A549 (cell line): ENCODE measurements around the gene ANKRD20A1. TPM values are rescaled to one million over a fixed set of nuclear protein-coding genes. Genes with fewer than 3 reads are reported as not detected.
"Not testable (repeated sequence)": the region's sequence is repeated elsewhere in the genome, so short reads cannot be mapped to it uniquely, and the experiment has no call there.

Source experiments
- ATAC-seq, 2 experiments: fragments of 200-7000 bp in 1 of 2; fragments of >200 bp in 1 of 2; cut with Nextera tagmentation in 1 of 2; cut with Tn5 transposase in 1 of 2; 3 replicates each; pipeline versions ENCODE4 v1.8.0 to v1.9.1; 2018 to 2020; ENCODE audit warnings: mild to moderate bottlenecking in 1 of 2, moderate library complexity in 1 of 2
- CTCF ChIA-PET: fragments of 300-600 bp; sonication (Branson Sonifier 250); formaldehyde crosslinking; extraction: SDS; loops from one replicate; lab custom pipeline; 2021; ENCODE audit warnings: antibody characterized with exemption, inconsistent platforms; lab: Yijun Ruan, JAX
- POLR2A ChIA-PET: fragments of 350-600 bp; formaldehyde crosslinking; extraction: SDS; loops from one replicate; lab custom pipeline; 2021; ENCODE audit warnings: antibody characterized with exemption, inconsistent platforms; lab: Yijun Ruan, JAX
- DNase-seq, 2 experiments: peaks; one replicate each; pipeline versions ENCODE4 v3.0.0 to v3.0.0-alpha.2; 2011 to 2016; ENCODE audit warnings: low read depth in 1 of 2, low spot score in 1 of 2
- FAIRE-seq: peaks from 2 replicates; lab custom pipeline; 2011; peaks lifted over from hg19 to GRCh38; lab: Jason Lieb, UNC
- H3K27ac ChIP-seq, 2 experiments: fragments of >200 bp; sonication (Bioruptor Twin); formaldehyde crosslinking; 3 replicates each; pipeline ENCODE4 v1.5.1; 2016 to 2017
- H3K4me1 ChIP-seq: fragments of >200 bp; sonication (Bioruptor Twin); formaldehyde crosslinking; 3 replicates; pipeline ENCODE4 v1.6.1; 2016
- H3K4me2 ChIP-seq: fragments of >200 bp; sonication (Bioruptor Twin); formaldehyde crosslinking; 3 replicates; pipeline ENCODE4 v1.6.1; 2016
- H3K4me3 ChIP-seq: fragments of >200 bp; sonication (Bioruptor Twin); formaldehyde crosslinking; 3 replicates; pipeline ENCODE4 v1.5.1; 2016
- H3K9me3 ChIP-seq: fragments of >200 bp; sonication (Bioruptor Twin); formaldehyde crosslinking; 3 replicates; pipeline ENCODE4 v1.6.1; 2016
- WGBS: methylation state at CpG from one replicate; pipeline ENCODE4 v1.1.6; 2017; ENCODE audit errors: missing lambda C conversion rate; 5-methylcytosine and 5-hydroxymethylcytosine counted together
- polyA minus RNA-seq: library from RNA; depleted of rRNA, polyadenylated mRNA; stranded (reverse); fragments of >200 nt; gene quantifications from 2 replicates; pipeline ENCODE4 v1.2.3, GENCODE V29; 2011; rRNA and poly(A)+ RNA removed
- polyA plus RNA-seq, 4 experiments: library from polyadenylated mRNA; depleted of rRNA in 3 of 4; stranded (reverse); fragments of >200 nt; fragmentation: RNase III in 1 of 4; extraction: RNeasy Plus Mini Kit Qiagen cat#74134 plus additional on column Dnase treatment in 1 of 4; gene quantifications; 2 replicates in 3 of 4; 3 replicates in 1 of 4; pipeline ENCODE4 v1.2.3, GENCODE V29; 2011 to 2017
- small RNA-seq, 6 experiments: library from RNA; depleted of rRNA; stranded (forward); fragments of <200 nt; gene quantifications; one replicate each; pipeline ENCODE3, GENCODE V24; 2012

The ANKRD20A1 gene
- polyA plus RNA-seq (2011; rRNA removed) (1.0 and 1.1 TPM in 2 replicates), polyA plus RNA-seq (2017; fragmentation: RNase III; extraction: RNeasy Plus Mini Kit Qiagen cat#74134 plus additional on column Dnase treatment) (0.14 to 0.51 TPM (median 0.25 TPM) in 3 replicates), polyA minus RNA-seq (0.12 TPM in 1 of 2 replicates, not detected in the other)
- polyA plus RNA-seq (2012; cell fraction: cytosol; rRNA removed): 0.08 TPM in 2 replicates
- 0.04 TPM in 1 of 2 replicates, not detected in the other for polyA plus RNA-seq (2012; cell fraction: nucleus; rRNA removed)

DNA sequence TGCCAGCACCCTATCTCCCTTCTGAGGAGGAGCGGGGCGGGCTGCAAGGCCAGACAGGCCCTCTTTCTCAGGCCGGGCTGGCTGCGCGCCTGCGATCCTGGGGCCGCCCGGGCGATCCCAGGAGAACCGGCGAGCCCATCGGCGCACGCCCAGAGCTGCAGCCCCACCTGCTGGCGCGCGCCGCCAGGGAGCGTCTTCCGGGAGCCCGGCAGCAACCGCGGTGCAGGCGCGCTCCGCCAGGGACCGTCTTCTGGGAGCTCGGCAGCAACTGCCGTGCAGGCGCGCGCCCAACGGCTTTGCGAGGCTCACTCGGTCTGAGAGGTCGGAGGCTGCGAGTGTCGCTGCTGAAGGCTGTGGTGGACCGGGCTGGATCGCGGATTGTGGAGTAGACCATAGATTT is at the start of gene ANKRD20A1:
Gene ANKRD20A1, plus strand, starts transcription at position 61 of the 400 bp plus-strand sequence. CDS start 496 bp downstream, outside the sequence.
- POLR2A ChIA-PET, H3K4me1 ChIP-seq, FAIRE-seq, CTCF ChIA-PET, H3K27ac ChIP-seq, H3K4me3 ChIP-seq, H3K9me3 ChIP-seq, DNase-seq, H3K4me2 ChIP-seq: not testable (repeated sequence)
- peak in 1 of 2 experiments; percentile 99; a peak in 3 of 6 replicates for ATAC-seq
- WGBS: no CpG with 5 or more reads among the region's 41 CpGs

DNA sequence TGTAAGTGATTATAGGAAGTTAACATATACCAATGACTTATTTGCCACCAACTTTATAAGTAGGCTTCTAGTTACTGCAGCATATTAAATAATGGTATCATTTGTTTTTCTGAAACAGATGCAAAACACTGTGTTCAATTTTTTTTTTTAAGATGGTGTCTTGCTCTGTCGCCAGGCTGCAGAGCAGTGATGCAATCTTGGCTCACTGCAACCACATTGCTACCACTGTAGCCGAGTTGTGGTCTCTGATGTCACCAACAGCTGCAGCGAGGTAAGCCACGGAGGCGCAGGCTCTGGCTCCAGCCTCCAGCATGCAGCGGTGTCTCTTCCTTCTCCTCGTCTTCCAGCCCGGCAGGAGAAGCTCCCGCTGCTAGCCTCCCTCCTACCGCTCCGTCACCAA is 26.6 kb upstream of the ANKRD20A1 start:
- ATAC-seq, FAIRE-seq, POLR2A ChIA-PET, H3K9me3 ChIP-seq, CTCF ChIA-PET, H3K27ac ChIP-seq, H3K4me2 ChIP-seq, H3K4me3 ChIP-seq, H3K4me1 ChIP-seq, DNase-seq: not testable (repeated sequence)
- 20% methylated on average over 2 of the region's 11 CpGs for WGBS

Small RNAs within 50 kb of the gene (small RNA-seq; reads per million reads assigned to genes)
- 0 reads per million in 6 experiments for gene RNU6-368P
